ENCODE data around the gene SV2C.

Gene SV2C

DNA sequence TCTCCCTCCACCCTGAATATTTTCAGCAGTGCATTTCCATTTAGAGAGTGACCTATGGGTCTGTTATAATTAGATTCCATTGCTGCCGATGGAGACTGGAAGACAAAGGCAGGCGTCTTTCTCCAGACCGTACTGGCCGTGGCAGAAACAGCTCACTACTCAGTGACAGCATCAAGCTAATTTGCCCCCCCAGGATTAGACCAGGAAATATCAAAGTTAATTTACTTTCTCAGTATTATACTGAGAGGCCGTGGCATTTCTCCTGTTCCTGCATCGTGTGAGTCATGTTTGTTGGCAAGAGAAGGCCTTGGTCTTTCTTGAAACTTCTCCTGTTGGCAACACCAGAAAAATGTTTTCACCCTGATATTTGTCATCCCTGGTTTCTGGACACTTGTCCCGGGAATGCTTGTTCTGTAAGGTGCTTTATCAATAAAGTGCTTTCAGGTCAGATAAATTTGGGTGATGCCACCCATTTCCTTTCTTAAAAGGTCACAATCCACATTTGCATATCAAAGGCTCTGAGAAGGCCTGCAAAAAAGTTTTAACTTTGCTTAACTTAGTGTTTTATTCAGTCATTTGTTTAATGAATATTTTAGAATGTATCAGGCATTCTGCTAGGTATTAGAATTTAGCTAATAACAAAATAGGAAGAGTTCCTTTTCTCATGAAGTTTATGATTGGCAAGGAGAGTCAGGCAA, 28.4 kb downstream of the SV2C start:
- H3K4me3 ChIP-seq (ENCODE audit: low read length) = no peak overlapping the region
- no peaks in the 10 kb centered on the region for H4K20me1 ChIP-seq (ENCODE audit: insufficient read depth, low read length)
- H3K9ac ChIP-seq (ENCODE audit: low read length) = no peak overlapping the region
- no peak for DNase-seq
- H3F3A ChIP-seq (ENCODE audit: insufficient read depth, low read length) = no peaks in the 10 kb centered on the region
- no peak overlapping the region for H3K4me2 ChIP-seq (ENCODE audit: low read depth, low read length)
- H3K27ac ChIP-seq (ENCODE audit: low read length) = no peak overlapping the region
- no peaks in the 10 kb centered on the region for H3K36me3 ChIP-seq (replicated peaks; ENCODE audit: insufficient read depth, low read length)
- no peaks in the 10 kb centered on the region for H3K9me3 ChIP-seq (replicated peaks; ENCODE audit: insufficient read depth, low read length)
- no peak overlapping the region for H2AFZ ChIP-seq (ENCODE audit: low read length)
- H3K9me2 ChIP-seq (replicated peaks; ENCODE audit: insufficient read depth, low read length) = no peaks in the 10 kb centered on the region
- no peak for TF ChIP-seq CTCF (IDR thresholded peaks at IDR 0.05; ENCODE audit: low read length)
- no peak for TF ChIP-seq EZH2 (optimal IDR thresholded peaks at IDR 0.05; ENCODE audit: low read depth, low read length)
- TF ChIP-seq EZH2phosphoT487 (IDR thresholded peaks at IDR 0.05; ENCODE audit: low read length) = no peak
- no peaks in the 10 kb centered on the region for H3K79me2 ChIP-seq (ENCODE audit: low read length)
- no peaks in the 10 kb centered on the region for H3K4me1 ChIP-seq (ENCODE audit: low read length)
- H3K27me3 ChIP-seq (replicated peaks; ENCODE audit: insufficient read depth, low read length) = no peaks in the 10 kb centered on the region

DNA sequence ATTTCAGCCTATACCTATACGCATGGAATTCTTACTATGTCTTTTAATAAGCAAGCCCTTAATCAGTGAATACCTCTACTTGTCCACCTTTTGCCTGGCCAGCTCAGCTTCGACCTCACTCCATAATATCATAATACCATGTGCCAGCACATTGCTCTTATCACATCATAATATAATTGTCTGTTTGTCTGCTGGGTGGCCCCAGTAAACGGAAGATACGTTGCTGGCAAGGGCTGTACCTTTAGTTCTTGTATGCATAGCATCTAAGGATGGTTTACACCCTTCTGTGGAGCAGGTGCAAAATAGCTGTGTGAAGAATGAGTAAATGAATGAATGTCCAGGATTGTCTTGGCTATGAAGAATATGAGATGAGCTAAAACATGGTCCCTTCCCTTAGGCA, 29.9 kb downstream of the SV2C start:
- DNase-seq = no peak

DNA sequence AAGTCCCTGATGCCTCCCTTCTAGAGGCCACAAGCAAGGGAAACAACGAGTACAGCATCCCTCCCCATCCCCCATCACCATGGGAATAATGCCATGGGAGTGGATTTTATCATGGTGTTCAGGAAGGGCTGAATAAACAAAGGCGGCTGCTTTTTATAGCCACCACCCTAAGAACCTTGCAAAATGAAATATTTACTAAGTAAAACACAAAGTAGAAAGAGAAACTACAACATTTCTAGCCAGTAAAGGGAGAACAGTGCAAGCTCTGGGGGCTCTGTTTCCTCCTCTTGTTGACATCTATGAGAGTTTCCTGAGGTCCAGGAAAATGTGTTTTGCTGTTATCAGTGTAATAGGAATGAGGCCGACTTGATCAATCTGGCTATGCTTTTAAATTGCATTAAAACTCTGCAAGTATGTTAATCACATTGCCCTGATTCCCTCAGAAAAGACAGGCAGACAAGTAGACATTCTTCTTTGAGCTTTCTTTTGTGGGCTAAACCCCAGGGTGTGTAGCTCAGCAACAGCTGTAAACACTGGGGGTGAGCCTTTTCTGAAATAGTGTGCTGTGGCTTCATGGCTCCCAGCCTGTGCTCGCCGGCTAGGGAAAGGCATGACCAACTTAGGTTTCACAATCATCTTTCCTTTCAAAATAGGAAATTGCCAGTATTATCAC, 31.1 kb downstream of the SV2C start:
- Histone ChIP-seq H3K4me1 (ENCODE audit: low read length) (no peaks in the 10 kb centered on the region), H3K27ac (ENCODE audit: low read length) (no peak overlapping the region), H3K79me2 (ENCODE audit: low read length) (no peaks in the 10 kb centered on the region), H3K36me3 (replicated peaks; ENCODE audit: insufficient read depth, low read length) (no peaks in the 10 kb centered on the region), H3K4me3 (ENCODE audit: low read length) (no peak overlapping the region), H3F3A (ENCODE audit: insufficient read depth, low read length) (no peaks in the 10 kb centered on the region), H3K9me2 (replicated peaks; ENCODE audit: insufficient read depth, low read length) (no peaks in the 10 kb centered on the region), H3K9ac (ENCODE audit: low read length) (no peak overlapping the region), H4K20me1 (ENCODE audit: insufficient read depth, low read length) (no peaks in the 10 kb centered on the region), H3K4me2 (ENCODE audit: low read depth, low read length) (no peak overlapping the region), H3K27me3 (replicated peaks; ENCODE audit: insufficient read depth, low read length) (no peaks in the 10 kb centered on the region), H3K9me3 (replicated peaks; ENCODE audit: insufficient read depth, low read length) (no peaks in the 10 kb centered on the region), H2AFZ (ENCODE audit: low read length) (no peak overlapping the region)
- no peak for DNase-seq
- TF ChIP-seq EZH2 (optimal IDR thresholded peaks at IDR 0.05; ENCODE audit: low read depth, low read length) (no peak), EZH2phosphoT487 (IDR thresholded peaks at IDR 0.05; ENCODE audit: low read length) (no peak), CTCF (IDR thresholded peaks at IDR 0.05; ENCODE audit: low read length) (no peak)

More for the DNA sequence above, 29.9 kb downstream of the SV2C start:
- H2AFZ ChIP-seq (ENCODE audit: low read length) = no peak overlapping the region
- H3K9me2 ChIP-seq (replicated peaks; ENCODE audit: insufficient read depth, low read length) = no peaks in the 10 kb centered on the region
- H3K79me2 ChIP-seq (ENCODE audit: low read length) = no peaks in the 10 kb centered on the region
- no peak for TF ChIP-seq CTCF (IDR thresholded peaks at IDR 0.05; ENCODE audit: low read length)
- no peak for TF ChIP-seq EZH2phosphoT487 (IDR thresholded peaks at IDR 0.05; ENCODE audit: low read length)
- no peak for TF ChIP-seq EZH2 (optimal IDR thresholded peaks at IDR 0.05; ENCODE audit: low read depth, low read length)
- no peak overlapping the region for H3K4me3 ChIP-seq (ENCODE audit: low read length)
- H3K4me2 ChIP-seq (ENCODE audit: low read depth, low read length) = no peak overlapping the region
- H3K9me3 ChIP-seq (replicated peaks; ENCODE audit: insufficient read depth, low read length) = no peaks in the 10 kb centered on the region
- H3K9ac ChIP-seq (ENCODE audit: low read length) = no peak overlapping the region
- H4K20me1 ChIP-seq (ENCODE audit: insufficient read depth, low read length) = no peaks in the 10 kb centered on the region
- no peaks in the 10 kb centered on the region for H3K4me1 ChIP-seq (ENCODE audit: low read length)
- H3F3A ChIP-seq (ENCODE audit: insufficient read depth, low read length) = no peaks in the 10 kb centered on the region
- H3K27ac ChIP-seq (ENCODE audit: low read length) = no peak overlapping the region
- no peaks in the 10 kb centered on the region for H3K36me3 ChIP-seq (replicated peaks; ENCODE audit: insufficient read depth, low read length)
- H3K27me3 ChIP-seq (replicated peaks; ENCODE audit: insufficient read depth, low read length) = no peaks in the 10 kb centered on the region
